Caco-2 (cell line): Measurements from ENCODE around the gene SIAE. TPM values are rescaled to one million over a fixed set of nuclear protein-coding genes. Genes with fewer than 3 reads are reported as not detected.

Source experiments
- BruUV-seq: library from RNA; stranded (reverse); fragments of 400-500 nt; replicated peaks from 2 replicates; lab custom pipeline; 2021; lab: Mats Ljungman, UMichigan
- CTCF ChIA-PET: fragments of 300-600 bp; sonication (Branson Sonifier 250); formaldehyde crosslinking; loops from one replicate; lab custom pipeline; 2022; ENCODE audit warnings: antibody characterized with exemption; lab: Charles Lee
- POLR2A ChIA-PET: fragments of 300-600 bp; sonication (Branson Sonifier 250); formaldehyde crosslinking; loops from one replicate; lab custom pipeline; 2022; ENCODE audit warnings: antibody characterized with exemption; lab: Charles Lee
- DNase-seq, 2 experiments: peaks; one replicate each; pipeline versions ENCODE4 v3.0.0 to v3.0.0-alpha.2; 2020 to 2022
- H3K27me3 ChIP-seq: replicated peaks from 2 replicates; pipeline ENCODE4 v1.6.0; 2011; ENCODE audit warnings: low read length; ENCODE audit not compliant: control insufficient read depth, insufficient read depth
- H3K36me3 ChIP-seq: 2 replicates; pipeline ENCODE4 v1.5.1; 2011; ENCODE audit warnings: low read length; ENCODE audit not compliant: control insufficient read depth, insufficient read depth
- H3K4me1 ChIP-seq: fragments of 250-450 bp; sonication (Bioruptor Pico); 2 replicates; pipeline ENCODE4 v1.5.1; 2020; ENCODE audit warnings: mild to moderate bottlenecking
- H3K4me3 ChIP-seq: 2 replicates; pipeline ENCODE4 v1.5.1; 2011; ENCODE audit warnings: low read depth, mild to moderate bottlenecking, control low read depth, low read length
- H3K9me3 ChIP-seq: fragments of 250-450 bp; sonication (Bioruptor Pico); 2 replicates; pipeline ENCODE4 v1.5.1; 2020; ENCODE audit warnings: mild to moderate bottlenecking, moderate library complexity
- H3K27ac Mint-ChIP-seq: one replicate; pipeline ENCODE4 v1.8.0; 2022; ENCODE audit warnings: mixed read lengths; ENCODE audit not compliant: unreplicated experiment
- H3K27me3 Mint-ChIP-seq: one replicate; pipeline ENCODE4 v1.8.0; 2022; ENCODE audit warnings: mixed read lengths; ENCODE audit not compliant: insufficient read depth, unreplicated experiment
- H3K36me3 Mint-ChIP-seq: one replicate; pipeline ENCODE4 v1.8.0; 2022; ENCODE audit warnings: mild to moderate bottlenecking, mixed read lengths; ENCODE audit not compliant: insufficient read depth, unreplicated experiment
- H3K4me1 Mint-ChIP-seq: one replicate; pipeline ENCODE4 v1.8.0; 2022; ENCODE audit warnings: low read depth, mixed read lengths; ENCODE audit not compliant: unreplicated experiment
- H3K4me3 Mint-ChIP-seq: one replicate; pipeline ENCODE4 v1.8.0; 2022; ENCODE audit warnings: mild to moderate bottlenecking, moderate library complexity, mixed read lengths; ENCODE audit not compliant: unreplicated experiment
- H3K9me3 Mint-ChIP-seq: one replicate; pipeline ENCODE4 v1.8.0; 2022; ENCODE audit warnings: mixed read lengths; ENCODE audit not compliant: unreplicated experiment
- CTCF ChIP-seq, 2 experiments: fragments of 200-600 bp in 1 of 2; IDR thresholded peaks; 1 replicate in 1 of 2; 2 replicates in 1 of 2; pipeline versions ENCODE4 v1.5.1 to v1.8.0; 2011 to 2022; ENCODE audit warnings: antibody characterized with exemption in 1 of 2, control low read depth in 1 of 2, inconsistent platforms in 1 of 2, low read depth in 1 of 2, low read length in 1 of 2, mild to moderate bottlenecking in 1 of 2, moderate library complexity in 1 of 2; ENCODE audit not compliant: insufficient read depth in 1 of 2, severe bottlenecking in 1 of 2, unreplicated experiment in 1 of 2
- intact Hi-C: fragments of 100-400 bp; cut with micrococcal nuclease; formaldehyde crosslinking; loops from one replicate; pipeline ENCODE4 v1.10.0; 2022; ENCODE audit not compliant: unreplicated experiment
- total RNA-seq: library from RNA; stranded (reverse); gene quantifications from 2 replicates; pipeline ENCODE4 v1.2.3, GENCODE V29; 2022

The SIAE gene
- total RNA-seq, 1 experiment from 2014 or later, result 33.7 TPM

GRCh38 chr11:124717421-124717785 is 43.9 kb upstream of the SIAE start:
- Histone ChIP-seq H3K4me3 (no peak overlapping the region), H3K27me3 (peaks cover 6% of the 10 kb centered on the region), H3K4me1 (peaks cover 4% of the 10 kb centered on the region; the same call in 1 of the 2 replicates), H3K9me3 (no peaks in the 10 kb centered on the region), H3K36me3 (no peaks in the 10 kb centered on the region)
- Mint-ChIP-seq H3K27ac (no peak overlapping the region), H3K27me3 (peaks cover 30% of the 10 kb centered on the region), H3K9me3 (no peaks in the 10 kb centered on the region), H3K36me3 (no peaks in the 10 kb centered on the region), H3K4me3 (peak overlapping the region; percentile 71), H3K4me1 (no peaks in the 10 kb centered on the region)
- TF ChIP-seq CTCF (IDR thresholded peaks at IDR 0.05; ENCODE audit: insufficient read depth in 1 of 2, low read depth in 1 of 2, low read length in 1 of 2, severe bottlenecking in 1 of 2, unreplicated experiment in 1 of 2), result no peak
- ChIA-PET POLR2A (no interaction called here), CTCF (interaction anchor here (0.8 to 1.6 kb wide), 2 partner anchors 28 to 46 kb away, joined by 3 read pairs; no protein-coding TSS in a partner anchor)
- DNase-seq, result no peak
- BruUV-seq, result no TSS peak
- intact Hi-C loops, result no loop called here

GRCh38 chr11:124716591-124716990 is 43.1 kb upstream of the SIAE start:
- TF ChIP-seq CTCF (IDR thresholded peaks at IDR 0.05; ENCODE audit: insufficient read depth in 1 of 2, low read depth in 1 of 2, low read length in 1 of 2, severe bottlenecking in 1 of 2, unreplicated experiment in 1 of 2), result no peak
- Histone ChIP-seq H3K9me3 (no peaks in the 10 kb centered on the region), H3K27me3 (peaks cover 6% of the 10 kb centered on the region), H3K4me1 (peaks cover 4% of the 10 kb centered on the region; the same call in 1 of the 2 replicates), H3K4me3 (no peak overlapping the region), H3K36me3 (no peaks in the 10 kb centered on the region)
- Mint-ChIP-seq H3K27ac (no peak overlapping the region), H3K4me3 (no peak overlapping the region), H3K27me3 (peaks cover 30% of the 10 kb centered on the region), H3K36me3 (no peaks in the 10 kb centered on the region), H3K4me1 (no peaks in the 10 kb centered on the region), H3K9me3 (no peaks in the 10 kb centered on the region)
- ChIA-PET CTCF (no interaction called here), POLR2A (no interaction called here)
- DNase-seq, result no peak
- intact Hi-C loops, result no loop called here
- no TSS peak for BruUV-seq

- POLR2A ChIA-PET, result no interaction called here
- no peak for DNase-seq
- no peaks in the 10 kb centered on the region for H3K4me1 Mint-ChIP-seq
- 0 out of 2 replicates have a peak, but pooled peaks cover under 1% of the 10 kb centered on the region for H3K4me1 ChIP-seq
- no peak overlapping the region for H3K4me3 Mint-ChIP-seq
- CTCF ChIA-PET, result no interaction called here
- no peaks in the 10 kb centered on the region; the same call in 1 of the 2 replicates for H3K27me3 ChIP-seq
- H3K27ac Mint-ChIP-seq, result no peak overlapping the region
- H3K36me3 ChIP-seq, result no peaks in the 10 kb centered on the region; the same call in 1 of the 2 replicates
- intact Hi-C loops, result no loop called here
- BruUV-seq, result no TSS peak
- H3K9me3 Mint-ChIP-seq, result peaks cover 22% of the 10 kb centered on the region
- no peaks in the 10 kb centered on the region for H3K36me3 Mint-ChIP-seq
- peaks cover 26% of the 10 kb centered on the region for H3K27me3 Mint-ChIP-seq
- no peaks in the 10 kb centered on the region; the same call in none of the 2 replicates for H3K9me3 ChIP-seq
- no peak for TF ChIP-seq CTCF (IDR thresholded peaks at IDR 0.05; ENCODE audit: insufficient read depth in 1 of 2, low read depth in 1 of 2, low read length in 1 of 2, severe bottlenecking in 1 of 2, unreplicated experiment in 1 of 2)
- H3K4me3 ChIP-seq, result no peak overlapping the region
Measured at GRCh38 chr11:124712392-124712791, 38.9 kb upstream of the SIAE start.
